Breast epithelium (tissue), 4 donors: Measurements from ENCODE around the gene EIF3F. TPM values are rescaled to one million over a fixed set of nuclear protein-coding genes. Genes with fewer than 3 reads are reported as not detected.

Experiments
- DNase-seq, 2 donors: peaks; one replicate each; pipeline ENCODE4 v3.0.0-alpha.2; 2019; ENCODE audit warnings: low spot score in 2 of 2
- H3K27ac ChIP-seq, 2 donors: fragments of 200-600 bp; sonication (generic) in 1 of 2; one replicate each; pipeline ENCODE4 v1.5.1; 2016 to 2019; ENCODE audit warnings: mild to moderate bottlenecking in 1 of 2
- H3K27me3 ChIP-seq, 2 donors: fragments of 200-600 bp; sonication (generic) in 1 of 2; one replicate each; pipeline versions ENCODE4 v1.5.1 to v1.6.0; 2017 to 2019; ENCODE audit warnings: control low read depth in 1 of 2, mild to moderate bottlenecking in 1 of 2
- H3K36me3 ChIP-seq: fragments of 200-600 bp; one replicate; pipeline ENCODE4 v1.5.1; 2019
- H3K4me1 ChIP-seq, 2 donors: fragments of 200-600 bp; sonication (generic); one replicate each; pipeline ENCODE4 v1.5.1; 2016 to 2019; ENCODE audit warnings: control low read depth in 1 of 2
- H3K4me3 ChIP-seq, 3 donors: fragments of 200-600 bp; sonication (generic); 1 replicate in 2 of 3; 2 replicates in 1 of 3; pipeline ENCODE4 v1.5.1; 2016 to 2019; ENCODE audit warnings: mild to moderate bottlenecking in 3 of 3, moderate library complexity in 2 of 3
- H3K9me3 ChIP-seq, 2 donors: fragments of 200-600 bp; sonication (generic) in 1 of 2; one replicate each; pipeline ENCODE4 v1.5.1; 2016 to 2019; ENCODE audit warnings: control low read depth in 1 of 2
- POLR2A ChIP-seq: fragments of 450-650 bp; IDR thresholded peaks from one replicate; pipeline ENCODE4 v1.6.1; 2016; ENCODE audit warnings: antibody characterized with exemption, mild to moderate bottlenecking, moderate library complexity
- POLR2AphosphoS5 ChIP-seq, 3 donors: sonication (generic); formaldehyde crosslinking; IDR thresholded peaks; one replicate each; pipeline ENCODE4 v1.6.1; 2017; ENCODE audit warnings: antibody characterized with exemption in 3 of 3
- intact Hi-C: fragments of 100-400 bp; cut with DNase I; formaldehyde crosslinking; loops from one replicate; pipeline ENCODE4 v1.15.1; 2023; ENCODE audit warnings: low total_unique reads
- total RNA-seq, 3 donors: library from RNA; depleted of rRNA; stranded (reverse); fragments of >200 nt; gene quantifications; one replicate each; pipeline ENCODE4 v1.1.0, GENCODE V29; 2016
- TF ChIP-seq, protein P1 (sequence below), 3 donors: fragments of 450-650 bp; IDR thresholded peaks; one replicate each; pipeline ENCODE4 v1.5.1; 2016 to 2017; ENCODE audit warnings: antibody characterized with exemption in 3 of 3, mild to moderate bottlenecking in 3 of 3, moderate library complexity in 3 of 3

Gene EIF3F
- total RNA-seq, 3 donors from 2014 or later = 145 to 180 (median 151) TPM

GRCh38 chr11:8031248-8032115 lies 44.3 kb downstream of the EIF3F start:
- Histone ChIP-seq H3K27me3 (no peaks in the 10 kb centered on the region), H3K27ac (no peak overlapping the region), H3K36me3 (no peaks in the 10 kb centered on the region), H3K4me3 (no peak overlapping the region), H3K9me3 (no peaks in the 10 kb centered on the region), H3K4me1 (no peaks in the 10 kb centered on the region)
- TF ChIP-seq POLR2AphosphoS5 (IDR thresholded peaks at IDR 0.05) (no peak), POLR2A (no peak)
- TF ChIP-seq, protein P1, sequence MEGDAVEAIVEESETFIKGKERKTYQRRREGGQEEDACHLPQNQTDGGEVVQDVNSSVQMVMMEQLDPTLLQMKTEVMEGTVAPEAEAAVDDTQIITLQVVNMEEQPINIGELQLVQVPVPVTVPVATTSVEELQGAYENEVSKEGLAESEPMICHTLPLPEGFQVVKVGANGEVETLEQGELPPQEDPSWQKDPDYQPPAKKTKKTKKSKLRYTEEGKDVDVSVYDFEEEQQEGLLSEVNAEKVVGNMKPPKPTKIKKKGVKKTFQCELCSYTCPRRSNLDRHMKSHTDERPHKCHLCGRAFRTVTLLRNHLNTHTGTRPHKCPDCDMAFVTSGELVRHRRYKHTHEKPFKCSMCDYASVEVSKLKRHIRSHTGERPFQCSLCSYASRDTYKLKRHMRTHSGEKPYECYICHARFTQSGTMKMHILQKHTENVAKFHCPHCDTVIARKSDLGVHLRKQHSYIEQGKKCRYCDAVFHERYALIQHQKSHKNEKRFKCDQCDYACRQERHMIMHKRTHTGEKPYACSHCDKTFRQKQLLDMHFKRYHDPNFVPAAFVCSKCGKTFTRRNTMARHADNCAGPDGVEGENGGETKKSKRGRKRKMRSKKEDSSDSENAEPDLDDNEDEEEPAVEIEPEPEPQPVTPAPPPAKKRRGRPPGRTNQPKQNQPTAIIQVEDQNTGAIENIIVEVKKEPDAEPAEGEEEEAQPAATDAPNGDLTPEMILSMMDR (IDR thresholded peaks at IDR 0.05) = no peak
- DNase-seq = peak in 1 of 2 donors; percentile 5
- intact Hi-C loops = loop anchor here (10.0 kb wide), 1 partner anchor 63 kb away; no protein-coding TSS in a partner anchor

GRCh38 chr11:8032122-8032521 lies 45.0 kb downstream of the EIF3F start:
- no peak for TF ChIP-seq POLR2AphosphoS5 (IDR thresholded peaks at IDR 0.05)
- no peak for TF ChIP-seq POLR2A
- TF ChIP-seq, protein P1 (IDR thresholded peaks at IDR 0.05) = no peak
- intact Hi-C loops = loop anchor here (10.0 kb wide), 1 partner anchor 63 kb away; no protein-coding TSS in a partner anchor
- no peaks in the 10 kb centered on the region for H3K9me3 ChIP-seq
- no peaks in the 10 kb centered on the region for H3K4me1 ChIP-seq
- DNase-seq = peak in 1 of 2 donors; percentile 15
- no peaks in the 10 kb centered on the region for H3K27me3 ChIP-seq
- no peak overlapping the region for H3K27ac ChIP-seq
- H3K4me3 ChIP-seq = no peak overlapping the region
- H3K36me3 ChIP-seq = no peaks in the 10 kb centered on the region

GRCh38 chr11:8032576-8033304 lies 45.6 kb downstream of the EIF3F start:
- H3K27me3 ChIP-seq = no peaks in the 10 kb centered on the region
- no peak for TF ChIP-seq POLR2A
- no peak for TF ChIP-seq POLR2AphosphoS5 (IDR thresholded peaks at IDR 0.05)
- TF ChIP-seq, protein P1 (IDR thresholded peaks at IDR 0.05) = no peak
- H3K9me3 ChIP-seq = no peaks in the 10 kb centered on the region
- H3K4me3 ChIP-seq = peak overlapping the region in 1 of 3 donors; percentile 23
- intact Hi-C loops = loop anchor here (10.0 kb wide), 1 partner anchor 62 kb away; no protein-coding TSS in a partner anchor
- H3K27ac ChIP-seq = no peak overlapping the region
- no peaks in the 10 kb centered on the region for H3K4me1 ChIP-seq
- DNase-seq = no peak
- H3K36me3 ChIP-seq = no peaks in the 10 kb centered on the region

- Histone ChIP-seq H3K4me3 (peak overlapping the region in 1 of 3 donors; percentile 23), H3K27ac (no peak overlapping the region), H3K9me3 (no peaks in the 10 kb centered on the region), H3K36me3 (no peaks in the 10 kb centered on the region), H3K4me1 (no peaks in the 10 kb centered on the region), H3K27me3 (no peaks in the 10 kb centered on the region)
- peak in 1 of 3 donors; percentile 53 for TF ChIP-seq POLR2AphosphoS5 (IDR thresholded peaks at IDR 0.05)
- TF ChIP-seq, protein P1 (IDR thresholded peaks at IDR 0.05) = peak; percentile 71 to 89 (median 75)
- no peak for TF ChIP-seq POLR2A
- peak; percentile 47 to 78 for DNase-seq
- intact Hi-C loops = loop anchor here (10.0 kb wide), 1 partner anchor 61 kb away; no protein-coding TSS in a partner anchor
These were observed 46.4 kb downstream of the EIF3F start for GRCh38 chr11:8033305-8034105.
